Vagina (tissue), 2 donors: ENCODE data around the gene COPS9. TPM values are rescaled to one million over a fixed set of nuclear protein-coding genes. Genes with fewer than 3 reads are reported as not detected.

Experiments used
- DNase-seq, 2 donors: peaks; one replicate each; pipeline ENCODE4 v3.0.0-alpha.2; 2017; ENCODE audit errors: extremely low spot score in 2 of 2
- H3K27ac ChIP-seq: fragments of 200-600 bp; sonication (generic); one replicate; pipeline ENCODE4 v1.5.1; 2019
- H3K27me3 ChIP-seq: fragments of 200-600 bp; sonication (generic); one replicate; pipeline ENCODE4 v1.5.1; 2019
- H3K36me3 ChIP-seq, 2 donors: fragments of 200-600 bp; sonication (generic); one replicate each; pipeline ENCODE4 v1.5.1; 2017 to 2019
- H3K4me1 ChIP-seq: fragments of 200-600 bp; sonication (generic); one replicate; pipeline ENCODE4 v1.5.1; 2019
- H3K4me3 ChIP-seq, 2 donors: fragments of 200-600 bp; sonication (generic); 1 replicate in 1 of 2; 2 replicates in 1 of 2; pipeline ENCODE4 v1.5.1; 2016 to 2019
- H3K9me3 ChIP-seq: fragments of 200-600 bp; sonication (generic); one replicate; pipeline ENCODE4 v1.5.1; 2019
- POLR2A ChIP-seq, 2 donors: fragments of 450-650 bp; IDR thresholded peaks; one replicate each; pipeline ENCODE4 v1.6.1; 2017; ENCODE audit warnings: antibody characterized with exemption in 2 of 2, mild to moderate bottlenecking in 2 of 2, moderate library complexity in 2 of 2
- POLR2AphosphoS5 ChIP-seq, 2 donors: sonication (generic); formaldehyde crosslinking; IDR thresholded peaks; one replicate each; pipeline ENCODE4 v1.9.0; 2017; ENCODE audit warnings: antibody characterized with exemption in 2 of 2, mild to moderate bottlenecking in 2 of 2, low read depth in 1 of 2; ENCODE audit not compliant: insufficient read depth in 1 of 2
- intact Hi-C: fragments of 100-400 bp; cut with DNase I; formaldehyde crosslinking; loops from one replicate; pipeline ENCODE4 v1.15.1; 2023
- total RNA-seq: library from RNA; depleted of rRNA; stranded (reverse); fragments of >200 nt; gene quantifications from one replicate; pipeline ENCODE4 v1.2.3, GENCODE V29; 2016
- TF ChIP-seq, protein P1 (sequence below), 3 experiments: fragments of 450-650 bp in 2 of 3; fragments of 200-600 bp in 1 of 3; sonication (generic) in 1 of 3; IDR thresholded peaks; one replicate each; pipeline ENCODE4 v1.5.1; 2017 to 2019; ENCODE audit warnings: antibody characterized with exemption in 3 of 3, mild to moderate bottlenecking in 2 of 3, moderate library complexity in 2 of 3

Gene COPS9
- total RNA-seq, 1 donor from 2014 or later: 170 TPM

GRCh38 chr2:240133401-240133800 is 2.7 kb downstream of the COPS9 start:
- peaks cover 0 to 42% of the 10 kb centered on the region in 2 donors for H3K36me3 ChIP-seq
- TF ChIP-seq, protein P1, sequence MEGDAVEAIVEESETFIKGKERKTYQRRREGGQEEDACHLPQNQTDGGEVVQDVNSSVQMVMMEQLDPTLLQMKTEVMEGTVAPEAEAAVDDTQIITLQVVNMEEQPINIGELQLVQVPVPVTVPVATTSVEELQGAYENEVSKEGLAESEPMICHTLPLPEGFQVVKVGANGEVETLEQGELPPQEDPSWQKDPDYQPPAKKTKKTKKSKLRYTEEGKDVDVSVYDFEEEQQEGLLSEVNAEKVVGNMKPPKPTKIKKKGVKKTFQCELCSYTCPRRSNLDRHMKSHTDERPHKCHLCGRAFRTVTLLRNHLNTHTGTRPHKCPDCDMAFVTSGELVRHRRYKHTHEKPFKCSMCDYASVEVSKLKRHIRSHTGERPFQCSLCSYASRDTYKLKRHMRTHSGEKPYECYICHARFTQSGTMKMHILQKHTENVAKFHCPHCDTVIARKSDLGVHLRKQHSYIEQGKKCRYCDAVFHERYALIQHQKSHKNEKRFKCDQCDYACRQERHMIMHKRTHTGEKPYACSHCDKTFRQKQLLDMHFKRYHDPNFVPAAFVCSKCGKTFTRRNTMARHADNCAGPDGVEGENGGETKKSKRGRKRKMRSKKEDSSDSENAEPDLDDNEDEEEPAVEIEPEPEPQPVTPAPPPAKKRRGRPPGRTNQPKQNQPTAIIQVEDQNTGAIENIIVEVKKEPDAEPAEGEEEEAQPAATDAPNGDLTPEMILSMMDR (IDR thresholded peaks at IDR 0.05): no peak
- TF ChIP-seq POLR2AphosphoS5 (IDR thresholded peaks at IDR 0.05; ENCODE audit: insufficient read depth in 1 of 2, low read depth in 1 of 2) (no peak), POLR2A (IDR thresholded peaks at IDR 0.05) (no peak)
- no peak overlapping the region for H3K4me3 ChIP-seq
- no peaks in the 10 kb centered on the region for H3K9me3 ChIP-seq
- H3K4me1 ChIP-seq: peaks cover 16% of the 10 kb centered on the region
- no peaks in the 10 kb centered on the region for H3K27me3 ChIP-seq
- intact Hi-C loops: no loop called here
- DNase-seq: no peak
- H3K27ac ChIP-seq: no peak overlapping the region

- TF ChIP-seq POLR2AphosphoS5 (IDR thresholded peaks at IDR 0.05; ENCODE audit: insufficient read depth in 1 of 2, low read depth in 1 of 2) (no peak), POLR2A (IDR thresholded peaks at IDR 0.05) (no peak)
- TF ChIP-seq, protein P1 (IDR thresholded peaks at IDR 0.05): no peak
- intact Hi-C loops: no loop called here
- DNase-seq: no peak
- peaks cover 16% of the 10 kb centered on the region for H3K4me1 ChIP-seq
- H3K36me3 ChIP-seq: peaks cover 0 to 50% of the 10 kb centered on the region in 2 donors
- no peak overlapping the region for H3K27ac ChIP-seq
- no peak overlapping the region for H3K4me3 ChIP-seq
- no peaks in the 10 kb centered on the region for H3K9me3 ChIP-seq
- no peaks in the 10 kb centered on the region for H3K27me3 ChIP-seq
Measured at GRCh38 chr2:240132651-240132980, 3.5 kb downstream of the COPS9 start.

DNA sequence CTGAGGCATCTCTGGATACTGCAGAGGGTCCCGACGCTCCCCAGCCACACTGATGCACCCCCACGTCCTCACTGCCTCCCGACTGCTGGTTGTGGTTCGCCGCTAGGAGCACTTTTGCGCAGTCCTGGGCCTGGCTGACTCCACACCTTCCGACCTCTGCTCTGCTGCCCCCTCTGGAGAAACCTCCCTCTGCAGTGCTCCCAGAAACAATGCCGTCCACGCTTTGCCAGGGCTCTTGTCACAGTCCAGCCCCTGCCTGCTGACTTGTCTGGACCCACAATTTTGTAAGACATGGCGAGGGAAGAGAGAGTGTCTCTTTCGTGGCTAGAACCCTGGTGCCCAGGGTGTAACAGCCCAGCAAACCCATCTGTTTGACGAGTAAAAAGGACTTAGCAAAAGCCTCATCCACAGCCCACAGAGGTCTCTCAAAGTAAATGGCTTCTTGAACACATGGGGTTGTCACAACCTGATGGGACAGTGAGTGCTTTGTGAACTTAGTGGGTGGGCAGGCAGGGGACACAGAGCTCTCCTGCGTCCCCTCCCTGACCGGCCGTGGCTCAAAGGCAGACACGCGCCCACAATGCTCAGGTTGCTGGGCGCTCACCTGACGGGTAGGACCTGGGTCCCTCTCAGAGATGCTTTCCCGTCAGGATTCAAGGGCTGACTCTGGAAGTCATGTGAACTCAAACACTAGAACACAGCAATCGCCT is 4.0 kb downstream of the COPS9 start:
- Histone ChIP-seq H3K36me3 (peaks cover 0 to 51% of the 10 kb centered on the region in 2 donors), H3K9me3 (no peaks in the 10 kb centered on the region), H3K27me3 (no peaks in the 10 kb centered on the region), H3K4me3 (no peak overlapping the region), H3K4me1 (peaks cover 16% of the 10 kb centered on the region), H3K27ac (no peak overlapping the region)
- intact Hi-C loops: no loop called here
- DNase-seq: no peak
- TF ChIP-seq POLR2AphosphoS5 (IDR thresholded peaks at IDR 0.05; ENCODE audit: insufficient read depth in 1 of 2, low read depth in 1 of 2) (no peak), POLR2A (IDR thresholded peaks at IDR 0.05) (no peak)
- TF ChIP-seq, protein P1 (IDR thresholded peaks at IDR 0.05): no peak

DNA sequence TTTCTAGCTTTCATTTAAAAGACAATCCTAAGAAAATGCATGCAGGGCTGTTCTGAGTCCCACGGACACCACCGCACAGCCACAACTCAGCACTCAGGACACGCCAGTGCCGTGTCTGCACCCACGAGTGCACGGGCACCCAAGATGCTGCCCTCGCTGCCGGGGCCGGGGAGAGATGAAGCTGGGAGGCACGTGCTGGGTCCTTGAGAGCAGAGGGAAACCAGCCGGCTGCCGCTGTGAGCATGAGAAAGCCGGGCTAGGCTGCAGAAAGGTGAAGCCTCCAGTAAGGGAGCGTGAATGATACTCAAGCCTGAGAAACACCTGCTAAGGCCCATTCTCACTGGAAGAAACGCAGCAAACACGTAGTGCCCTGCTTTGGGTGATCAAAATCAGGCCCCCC is 4.8 kb downstream of the COPS9 start:
- intact Hi-C loops: no loop called here
- Histone ChIP-seq H3K9me3 (no peaks in the 10 kb centered on the region), H3K4me3 (no peak overlapping the region), H3K27me3 (no peaks in the 10 kb centered on the region), H3K36me3 (peaks cover 0 to 51% of the 10 kb centered on the region in 2 donors), H3K4me1 (peaks cover 16% of the 10 kb centered on the region), H3K27ac (no peak overlapping the region)
- TF ChIP-seq POLR2AphosphoS5 (IDR thresholded peaks at IDR 0.05; ENCODE audit: insufficient read depth in 1 of 2, low read depth in 1 of 2): no peak
- TF ChIP-seq, protein P1 (IDR thresholded peaks at IDR 0.05): no peak
- TF ChIP-seq POLR2A (IDR thresholded peaks at IDR 0.05): no peak
- DNase-seq: no peak

- Histone ChIP-seq H3K27ac (no peak overlapping the region), H3K27me3 (no peaks in the 10 kb centered on the region), H3K36me3 (peaks cover 0 to 51% of the 10 kb centered on the region in 2 donors), H3K9me3 (no peaks in the 10 kb centered on the region), H3K4me3 (no peak overlapping the region), H3K4me1 (peaks cover 15% of the 10 kb centered on the region)
- intact Hi-C loops: no loop called here
- TF ChIP-seq, protein P1 (IDR thresholded peaks at IDR 0.05): no peak
- TF ChIP-seq POLR2A (IDR thresholded peaks at IDR 0.05) (no peak), POLR2AphosphoS5 (IDR thresholded peaks at IDR 0.05; ENCODE audit: insufficient read depth in 1 of 2, low read depth in 1 of 2) (no peak)
- no peak for DNase-seq
Measured at GRCh38 chr2:240130393-240131195, 5.5 kb downstream of the COPS9 start.
